ENCODE measurements around the gene TRHDE. TPM values are rescaled to one million over a fixed set of nuclear protein-coding genes. Genes with fewer than 3 reads are reported as not detected.

The TRHDE gene, protein sequence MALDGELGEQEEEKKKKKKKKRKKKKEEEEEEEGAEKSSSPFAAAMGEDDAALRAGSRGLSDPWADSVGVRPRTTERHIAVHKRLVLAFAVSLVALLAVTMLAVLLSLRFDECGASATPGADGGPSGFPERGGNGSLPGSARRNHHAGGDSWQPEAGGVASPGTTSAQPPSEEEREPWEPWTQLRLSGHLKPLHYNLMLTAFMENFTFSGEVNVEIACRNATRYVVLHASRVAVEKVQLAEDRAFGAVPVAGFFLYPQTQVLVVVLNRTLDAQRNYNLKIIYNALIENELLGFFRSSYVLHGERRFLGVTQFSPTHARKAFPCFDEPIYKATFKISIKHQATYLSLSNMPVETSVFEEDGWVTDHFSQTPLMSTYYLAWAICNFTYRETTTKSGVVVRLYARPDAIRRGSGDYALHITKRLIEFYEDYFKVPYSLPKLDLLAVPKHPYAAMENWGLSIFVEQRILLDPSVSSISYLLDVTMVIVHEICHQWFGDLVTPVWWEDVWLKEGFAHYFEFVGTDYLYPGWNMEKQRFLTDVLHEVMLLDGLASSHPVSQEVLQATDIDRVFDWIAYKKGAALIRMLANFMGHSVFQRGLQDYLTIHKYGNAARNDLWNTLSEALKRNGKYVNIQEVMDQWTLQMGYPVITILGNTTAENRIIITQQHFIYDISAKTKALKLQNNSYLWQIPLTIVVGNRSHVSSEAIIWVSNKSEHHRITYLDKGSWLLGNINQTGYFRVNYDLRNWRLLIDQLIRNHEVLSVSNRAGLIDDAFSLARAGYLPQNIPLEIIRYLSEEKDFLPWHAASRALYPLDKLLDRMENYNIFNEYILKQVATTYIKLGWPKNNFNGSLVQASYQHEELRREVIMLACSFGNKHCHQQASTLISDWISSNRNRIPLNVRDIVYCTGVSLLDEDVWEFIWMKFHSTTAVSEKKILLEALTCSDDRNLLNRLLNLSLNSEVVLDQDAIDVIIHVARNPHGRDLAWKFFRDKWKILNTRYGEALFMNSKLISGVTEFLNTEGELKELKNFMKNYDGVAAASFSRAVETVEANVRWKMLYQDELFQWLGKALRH
- not detected in 2 replicates for total RNA-seq

DNA sequence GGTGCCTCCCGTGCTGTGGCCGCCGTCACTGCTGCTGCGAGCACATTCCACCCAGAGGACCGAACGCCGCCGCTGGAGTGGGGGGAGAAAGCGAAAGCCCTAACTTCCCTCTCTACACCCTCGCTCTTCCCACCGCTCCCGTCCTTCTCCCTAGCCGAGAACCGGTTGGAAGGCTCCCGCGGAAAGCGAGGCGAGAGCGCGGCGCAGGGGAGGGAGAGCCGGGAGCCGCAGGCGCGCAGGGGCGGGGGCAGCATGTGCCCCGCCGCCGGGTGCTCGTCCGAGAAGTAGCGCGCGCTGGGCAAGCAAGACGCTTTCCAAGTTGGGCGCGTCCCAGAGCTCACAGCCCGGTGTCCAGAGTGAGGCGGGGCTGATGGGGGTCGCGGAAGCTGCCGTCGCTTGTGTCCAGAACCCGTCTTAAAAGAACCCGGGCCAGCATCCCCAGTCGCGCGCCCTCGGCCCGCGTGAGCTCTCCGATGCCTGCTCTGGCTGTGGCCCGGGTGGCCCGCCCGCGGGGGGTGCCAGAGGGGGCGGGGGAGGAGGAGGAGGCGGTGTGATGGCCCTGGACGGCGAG is at the start of gene TRHDE:
Gene TRHDE, plus strand, starts transcription at position 280 of the 571 bp plus-strand sequence. Its CDS starts 274 bp downstream, at position 554.

